22Rv1 (cell line): ENCODE results near the gene NFIX.
A peak's percentile ranks its signal among the peaks of the same experiment; 100 is the strongest.

Experiments
- H3K27ac ChIP-seq: fragments of 450-650 bp; 2 replicates; pipeline ENCODE4 v1.5.1; 2017
- ZFX ChIP-seq: fragments of 450-650 bp; IDR thresholded peaks from 2 replicates; pipeline ENCODE4 v1.6.1; 2017; ENCODE audit warnings: antibody characterized with exemption, borderline replicate concordance
- TF ChIP-seq, protein P1 (sequence below): fragments of 450-650 bp; IDR thresholded peaks from 2 replicates; pipeline ENCODE4 v1.5.1; 2017; ENCODE audit warnings: mild to moderate bottlenecking

NFIX gene

DNA sequence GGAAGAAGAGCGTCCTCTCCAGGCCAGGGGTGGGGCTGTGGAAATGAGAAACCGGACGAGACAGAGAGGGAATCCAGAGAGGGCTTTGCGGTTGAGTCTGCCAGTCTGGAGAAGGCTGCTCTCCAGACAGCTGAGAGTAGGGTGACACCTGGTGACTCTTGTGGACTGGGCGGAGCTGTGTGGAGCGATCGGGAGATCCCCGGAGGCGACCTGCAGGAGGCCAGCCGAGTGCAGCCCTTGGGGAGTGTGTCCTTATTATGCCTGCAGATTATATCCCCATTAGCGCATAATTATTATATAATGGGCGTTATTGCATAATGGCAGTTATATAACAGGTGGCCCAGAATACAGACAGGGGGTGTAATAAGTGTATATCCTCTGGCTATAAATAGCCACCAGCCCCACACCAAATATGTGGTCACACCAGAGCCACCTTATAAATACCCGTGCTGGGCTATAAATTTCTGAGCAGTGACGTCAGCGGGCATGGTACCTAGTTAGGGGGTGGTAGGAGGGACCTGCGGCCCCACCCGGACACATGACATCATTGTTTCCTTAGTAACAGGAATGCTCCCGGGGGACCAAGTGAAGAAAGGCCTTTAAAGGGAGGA is 41.2 kb downstream of the NFIX start:
- H3K27ac ChIP-seq: peak overlapping the region; percentile 99
- TF ChIP-seq, protein P1, sequence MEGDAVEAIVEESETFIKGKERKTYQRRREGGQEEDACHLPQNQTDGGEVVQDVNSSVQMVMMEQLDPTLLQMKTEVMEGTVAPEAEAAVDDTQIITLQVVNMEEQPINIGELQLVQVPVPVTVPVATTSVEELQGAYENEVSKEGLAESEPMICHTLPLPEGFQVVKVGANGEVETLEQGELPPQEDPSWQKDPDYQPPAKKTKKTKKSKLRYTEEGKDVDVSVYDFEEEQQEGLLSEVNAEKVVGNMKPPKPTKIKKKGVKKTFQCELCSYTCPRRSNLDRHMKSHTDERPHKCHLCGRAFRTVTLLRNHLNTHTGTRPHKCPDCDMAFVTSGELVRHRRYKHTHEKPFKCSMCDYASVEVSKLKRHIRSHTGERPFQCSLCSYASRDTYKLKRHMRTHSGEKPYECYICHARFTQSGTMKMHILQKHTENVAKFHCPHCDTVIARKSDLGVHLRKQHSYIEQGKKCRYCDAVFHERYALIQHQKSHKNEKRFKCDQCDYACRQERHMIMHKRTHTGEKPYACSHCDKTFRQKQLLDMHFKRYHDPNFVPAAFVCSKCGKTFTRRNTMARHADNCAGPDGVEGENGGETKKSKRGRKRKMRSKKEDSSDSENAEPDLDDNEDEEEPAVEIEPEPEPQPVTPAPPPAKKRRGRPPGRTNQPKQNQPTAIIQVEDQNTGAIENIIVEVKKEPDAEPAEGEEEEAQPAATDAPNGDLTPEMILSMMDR: peak; percentile 25
- no peak for TF ChIP-seq ZFX

DNA sequence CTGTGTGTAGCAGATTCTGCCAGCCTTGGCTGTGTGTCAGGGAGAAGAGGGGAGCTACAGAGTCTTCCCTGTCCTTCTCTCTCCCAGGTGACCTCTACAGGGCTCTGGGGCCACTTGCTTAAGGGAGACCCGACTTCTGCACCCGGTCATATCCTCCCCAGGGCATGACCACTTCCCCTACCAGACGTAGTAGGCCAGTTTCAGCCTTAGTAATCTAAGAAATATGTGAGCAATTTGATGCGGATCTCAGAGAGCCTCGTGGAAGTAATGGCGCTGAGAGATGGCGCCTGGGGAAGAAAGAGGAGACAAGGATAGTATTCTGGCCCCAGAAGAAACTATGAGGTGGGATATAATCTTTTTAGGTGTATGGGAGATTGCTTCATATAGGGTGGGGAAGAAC is 41.9 kb downstream of the NFIX start:
- H3K27ac ChIP-seq: peak overlapping the region; percentile 99
- no peak for TF ChIP-seq ZFX
- TF ChIP-seq, protein P1: no peak

DNA sequence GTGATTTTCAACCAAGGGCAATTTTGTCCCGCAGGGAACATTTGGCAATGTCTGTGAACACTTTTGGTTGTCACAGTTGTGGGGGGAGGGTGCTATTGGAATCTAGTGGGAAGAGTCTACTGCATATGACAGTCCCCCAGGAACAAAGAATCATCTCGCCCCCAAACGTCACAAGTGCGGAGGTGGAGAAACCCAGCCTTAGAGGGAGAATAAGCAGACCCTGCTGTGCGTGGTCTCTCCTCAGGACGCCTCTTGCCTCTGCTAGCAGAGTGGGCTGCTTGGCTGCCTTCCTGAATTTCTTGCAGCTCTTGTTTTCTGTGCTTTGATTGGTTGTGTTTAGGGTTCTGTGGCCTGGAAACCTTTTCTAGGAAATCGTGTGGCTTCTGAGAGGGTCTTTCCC is 42.5 kb downstream of the NFIX start:
- TF ChIP-seq, protein P1: no peak
- TF ChIP-seq ZFX: no peak
- peak overlapping the region; percentile 99 for H3K27ac ChIP-seq

DNA sequence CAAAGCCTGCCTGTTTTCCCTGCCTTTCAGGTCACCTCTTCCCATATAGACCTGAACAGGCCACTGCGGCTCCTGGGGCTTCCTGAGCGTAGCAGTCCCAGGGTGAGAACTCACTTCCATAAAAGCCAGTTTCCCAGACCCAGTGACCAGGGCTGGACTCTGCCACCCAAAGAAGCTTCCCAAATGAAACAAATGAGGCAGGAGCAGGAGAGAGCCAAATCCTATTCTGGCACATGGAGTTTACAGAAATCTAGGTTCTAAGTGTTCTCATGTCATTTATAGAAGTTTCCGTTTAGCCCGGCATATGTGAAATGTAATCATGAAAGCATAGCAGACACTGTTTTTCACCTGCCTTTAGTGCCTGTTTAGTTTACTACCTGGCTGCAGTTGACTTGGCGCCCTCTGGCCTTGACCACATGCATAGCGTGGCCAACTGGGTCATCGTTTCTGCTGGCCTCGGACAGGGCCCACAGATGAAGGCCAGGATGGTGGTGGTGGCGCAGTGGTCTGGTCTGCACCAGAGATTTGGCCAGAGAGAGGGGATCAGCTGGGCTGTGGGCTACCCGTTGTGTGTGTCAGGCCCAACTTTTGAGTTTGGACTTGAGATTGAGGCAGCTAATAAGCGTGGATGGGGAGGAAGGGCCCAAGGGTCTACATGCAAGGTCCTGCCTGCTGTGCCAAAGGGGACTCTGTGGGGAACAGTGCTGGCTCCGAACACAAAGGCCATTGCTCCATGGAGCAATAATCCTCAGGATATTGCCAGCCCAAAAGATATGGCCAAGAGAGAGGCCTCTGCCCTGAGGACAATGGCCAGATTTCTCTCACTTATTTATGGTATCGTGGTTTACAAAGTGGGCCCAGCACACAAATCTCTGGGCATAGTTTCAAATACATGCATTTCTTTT is 43.3 kb downstream of the NFIX start:
- TF ChIP-seq ZFX: no peak
- TF ChIP-seq, protein P1: peak; percentile 41
- peak overlapping the region; percentile 99 for H3K27ac ChIP-seq

DNA sequence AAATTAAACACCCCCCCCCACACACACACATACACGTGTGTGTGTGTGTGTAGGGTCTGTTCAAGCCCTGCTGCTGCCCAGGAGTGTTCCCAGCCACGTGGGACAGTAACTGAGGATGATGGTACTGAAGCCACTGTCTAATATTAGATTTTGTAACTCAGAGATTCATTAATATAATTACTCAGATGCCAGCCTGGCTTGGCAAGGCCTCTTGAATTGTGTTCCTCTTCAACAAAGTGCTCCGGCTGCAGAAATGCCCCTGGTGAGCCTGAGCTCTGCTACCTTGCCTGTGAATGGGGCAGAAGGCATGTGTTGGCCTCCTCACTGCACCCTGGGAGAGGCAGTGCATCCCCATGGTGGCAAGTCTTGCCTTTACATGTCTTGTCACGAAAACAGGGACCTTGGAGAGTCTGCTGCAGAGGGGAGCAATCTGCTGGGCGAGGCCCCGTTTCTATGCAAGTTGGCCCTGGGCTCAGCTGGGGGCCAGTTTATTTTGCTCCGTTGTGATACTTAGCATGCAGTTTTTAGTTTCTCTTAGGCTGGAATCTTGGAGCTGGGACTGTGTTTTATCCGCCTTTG is 44.0 kb downstream of the NFIX start:
- TF ChIP-seq, protein P1: no peak
- TF ChIP-seq ZFX: no peak
- H3K27ac ChIP-seq: peak overlapping the region; percentile 99

DNA sequence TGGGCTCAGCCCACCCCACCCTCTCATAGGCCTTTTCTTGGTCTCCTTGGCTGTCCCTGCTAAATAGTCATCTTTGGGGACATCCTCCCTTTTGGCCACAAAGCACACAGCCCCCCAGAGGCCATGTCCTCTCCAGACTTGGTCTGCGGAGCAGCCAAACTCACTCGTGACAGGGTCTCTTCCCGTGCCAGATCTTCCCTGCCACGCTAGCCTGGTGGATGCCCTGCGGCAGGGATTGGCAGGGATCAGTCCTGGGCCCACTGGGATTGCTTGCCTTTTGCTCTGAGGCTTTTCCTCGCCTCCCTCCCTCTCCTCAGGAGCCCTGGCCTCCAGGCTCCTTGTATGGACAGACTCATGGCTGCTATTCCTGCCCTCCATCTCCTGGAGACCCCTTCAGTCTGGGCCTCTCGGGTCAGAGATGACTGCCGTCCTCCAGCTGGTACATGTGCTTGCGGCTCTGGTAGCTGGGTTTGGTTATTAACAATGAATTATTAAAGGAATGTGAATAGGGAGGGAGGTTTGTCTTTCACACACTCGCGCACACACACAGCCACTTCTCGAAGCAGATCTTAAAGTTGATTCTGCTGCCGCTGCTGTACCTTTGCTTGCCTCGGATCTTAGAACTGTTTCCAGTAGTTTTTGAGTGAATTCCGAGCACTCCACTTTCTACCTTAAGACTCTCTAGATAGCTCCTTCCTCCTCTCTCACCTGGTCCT is 45.1 kb downstream of the NFIX start:
- TF ChIP-seq ZFX: no peak
- TF ChIP-seq, protein P1: no peak
- H3K27ac ChIP-seq: peak overlapping the region; percentile 99
